GM18873 (cell line): ENCODE results near the gene PEX7.
"Not testable (repeated sequence)": the region's sequence is repeated elsewhere in the genome, so short reads cannot be mapped to it uniquely, and the experiment has no call there.

Experiments
- ATAC-seq: cut with Tn5 transposase; IDR thresholded peaks from one replicate; pipeline ENCODE4 v1.9.1; 2021; ENCODE audit warnings: mild to moderate bottlenecking, moderate library complexity, moderate number of reproducible peaks; ENCODE audit not compliant: unreplicated experiment, low FRiP score

PEX7 gene

GRCh38 chr6:136831873-136832562 is 9.6 kb downstream of the PEX7 start:
- no peak for ATAC-seq

DNA sequence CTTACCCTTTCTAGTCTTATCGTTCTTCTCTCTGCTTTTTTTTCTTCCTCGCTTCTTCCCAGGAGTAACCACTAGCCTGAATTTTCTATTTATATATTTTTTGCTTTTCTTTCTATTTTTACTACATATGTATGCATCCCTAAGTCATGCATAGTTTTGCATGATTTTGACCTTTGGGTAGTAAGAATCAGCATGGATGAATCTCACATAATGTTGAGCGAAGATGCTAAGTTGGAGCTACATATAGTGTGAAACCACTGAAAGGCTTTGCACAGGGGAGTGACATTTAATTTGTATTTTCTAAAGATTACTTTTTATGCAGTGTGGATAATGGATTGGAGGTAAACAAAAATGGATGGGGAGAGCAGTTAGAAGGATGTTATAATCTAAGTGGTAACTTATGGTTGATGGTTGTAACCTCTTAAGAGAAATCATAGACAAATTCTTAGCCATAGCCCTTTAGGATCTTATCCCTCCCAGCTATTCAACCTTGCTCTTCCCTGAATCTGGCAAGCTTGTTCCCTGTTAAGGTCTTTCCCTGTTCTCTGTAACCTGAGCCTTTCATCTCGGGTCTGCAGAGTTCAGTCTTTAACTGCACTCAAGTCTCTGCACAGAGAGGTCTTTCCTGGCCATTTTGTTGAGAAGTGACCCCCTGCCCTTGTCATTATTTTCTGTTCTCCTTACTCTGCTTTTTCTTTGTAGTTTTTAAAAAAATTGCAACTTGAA is 18.0 kb downstream of the PEX7 start:
- no peak for ATAC-seq

DNA sequence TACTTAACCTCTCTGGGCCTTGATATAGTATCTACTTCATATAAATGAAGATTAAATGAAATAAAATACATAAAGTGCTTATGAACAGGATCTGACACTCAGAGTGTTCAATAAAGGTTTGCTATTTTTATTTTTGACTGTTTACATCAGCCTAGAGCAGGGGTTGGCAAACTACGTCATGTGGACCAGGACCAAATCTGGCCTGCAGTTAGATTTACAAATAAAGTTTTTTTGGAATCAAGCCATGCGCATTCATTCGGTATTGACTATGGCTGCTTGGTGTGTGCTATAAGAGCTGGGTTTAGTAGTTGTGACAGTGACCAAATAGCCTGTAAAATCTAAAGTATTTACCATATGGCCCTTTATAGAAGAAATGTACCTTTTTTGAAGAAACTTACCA is 20.8 kb downstream of the PEX7 start:
- no peak for ATAC-seq

- no peak for ATAC-seq
Measured at GRCh38 chr6:136846046-136846445, 23.7 kb downstream of the PEX7 start.

DNA sequence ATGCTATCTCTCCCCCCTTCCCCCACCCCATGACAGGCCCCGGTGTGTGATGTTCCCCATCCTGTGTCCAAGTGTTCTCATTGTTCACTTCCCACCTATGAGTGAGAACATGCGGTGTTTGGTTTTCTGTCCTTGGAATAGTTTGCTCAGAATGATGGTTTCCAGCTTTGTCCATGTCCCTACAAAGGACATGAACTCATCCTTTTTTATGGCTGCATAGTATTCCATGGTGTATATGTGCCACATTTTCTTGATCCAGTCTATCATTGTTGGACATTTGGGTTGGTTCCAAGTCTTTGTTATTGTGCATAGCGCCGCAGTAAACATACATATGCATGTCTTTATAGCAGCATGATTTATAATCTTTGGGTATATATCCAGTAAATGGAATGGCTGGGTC is 24.1 kb downstream of the PEX7 start:
- not testable (repeated sequence) for ATAC-seq

DNA sequence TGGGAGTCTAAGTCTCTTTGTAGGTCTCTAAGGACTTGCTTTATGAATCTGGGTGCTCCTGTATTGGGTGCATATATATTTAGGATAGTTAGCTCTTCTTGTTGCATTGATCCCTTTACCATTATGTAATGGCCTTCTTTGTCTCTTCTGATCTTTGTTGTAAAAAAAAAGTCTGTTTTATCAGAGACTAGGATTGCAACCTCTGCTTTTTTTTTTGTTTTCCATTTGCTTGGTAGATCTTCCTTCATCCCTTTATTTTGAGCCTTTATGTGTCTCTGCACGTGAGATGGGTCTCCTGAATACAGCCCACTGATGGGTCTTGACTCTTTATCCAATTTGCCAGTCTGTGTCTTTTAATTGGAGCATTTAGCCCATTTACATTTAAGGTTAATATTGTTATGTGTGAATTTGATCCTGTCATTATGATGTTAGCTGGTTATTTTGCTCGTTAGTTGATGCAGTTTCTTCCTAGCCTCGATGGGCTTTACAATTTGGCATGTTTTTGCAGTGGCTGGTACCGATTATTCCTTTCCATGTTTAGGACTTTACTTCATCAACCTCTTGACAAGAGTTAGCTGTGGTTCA is 27.7 kb downstream of the PEX7 start:
- not testable (repeated sequence) for ATAC-seq

- ATAC-seq = no peak
Measured at GRCh38 chr6:136859430-136859829, 37.0 kb downstream of the PEX7 start.

DNA sequence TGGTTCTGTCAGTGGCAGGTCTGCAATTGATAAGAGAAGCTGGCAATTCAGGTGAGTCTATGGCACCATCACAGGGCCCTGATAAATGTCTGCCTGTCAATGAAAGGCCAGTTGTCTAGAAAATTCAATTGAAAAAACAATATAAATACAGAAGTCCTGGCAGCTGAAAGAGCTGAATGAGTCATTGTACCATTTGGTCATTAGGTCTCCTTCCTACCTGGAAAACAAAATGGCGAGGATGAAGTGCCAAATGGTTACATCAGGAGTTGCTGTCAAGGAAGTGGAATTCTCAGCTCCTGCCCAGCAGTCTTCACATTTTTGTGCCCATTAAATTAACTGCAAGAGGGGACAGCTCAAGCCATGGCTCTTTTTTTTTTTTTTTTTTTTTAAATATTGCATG is 37.7 kb downstream of the PEX7 start:
- ATAC-seq = no peak

DNA sequence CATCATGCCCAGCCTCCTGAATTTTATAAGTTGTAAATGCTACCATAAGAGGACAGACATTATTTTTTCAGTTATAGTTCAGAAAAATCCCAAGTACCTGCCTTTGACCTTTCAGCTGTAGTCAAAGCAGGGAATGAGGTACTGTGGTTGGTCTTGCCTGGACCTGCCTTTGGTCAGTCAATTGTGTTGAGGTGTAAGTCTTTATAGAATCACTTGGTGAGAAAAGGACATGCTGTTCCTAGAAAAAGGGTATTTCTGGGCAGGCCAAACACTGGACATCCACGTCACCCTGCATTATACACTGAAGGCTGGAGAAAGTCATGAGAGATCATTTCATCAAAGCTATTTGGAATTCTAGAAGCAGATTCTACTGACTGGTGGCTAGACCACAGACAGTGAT is 40.3 kb downstream of the PEX7 start:
- ATAC-seq = no peak

DNA sequence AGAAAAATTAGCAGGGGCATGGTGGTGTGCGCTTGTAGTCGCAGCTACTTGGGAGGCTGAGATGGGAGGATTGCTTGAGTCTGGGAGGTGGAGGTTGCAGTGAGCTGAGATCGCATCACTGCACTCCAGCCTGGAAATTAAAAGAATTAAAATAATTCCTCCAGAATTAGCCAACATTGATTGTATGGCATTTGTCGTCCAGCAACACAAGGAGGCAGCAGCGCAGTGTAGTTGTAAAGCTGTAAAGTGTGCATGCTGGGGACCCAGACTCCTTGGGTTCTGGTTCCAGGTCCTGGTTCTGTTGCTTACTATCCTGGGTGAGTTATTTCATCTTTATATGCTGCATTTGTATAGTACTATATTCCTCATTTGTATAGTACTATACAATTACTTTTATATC is 41.4 kb downstream of the PEX7 start:
- no peak for ATAC-seq

GRCh38 chr6:136864676-136865075 is 42.3 kb downstream of the PEX7 start:
- no peak for ATAC-seq

DNA sequence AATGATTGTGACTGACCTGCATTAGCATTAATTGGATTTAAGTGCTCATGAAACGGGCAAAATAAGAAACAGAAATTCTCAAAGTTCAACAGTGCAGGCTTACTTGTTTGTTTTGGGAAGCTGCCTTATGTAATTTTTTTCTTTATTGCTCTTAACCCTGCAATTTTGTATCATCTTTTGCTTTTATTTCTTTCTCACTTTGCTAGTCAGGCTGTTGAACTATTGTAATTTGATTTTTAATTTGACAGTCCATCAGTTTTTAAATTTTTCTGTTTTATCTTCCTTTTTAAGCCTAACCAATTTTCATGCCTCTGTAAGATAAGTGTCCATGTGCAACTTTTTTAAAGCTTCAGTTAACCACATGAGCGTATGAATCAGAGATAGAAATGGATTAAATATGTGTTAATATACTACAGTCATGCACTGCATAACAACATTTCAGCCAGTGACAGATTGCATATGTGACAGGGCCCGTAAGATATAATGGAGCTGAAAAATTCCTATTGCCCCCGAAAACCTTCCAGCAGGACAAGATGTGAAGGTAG is 44.6 kb downstream of the PEX7 start:
- no peak for ATAC-seq

- no peak for ATAC-seq
Measured at GRCh38 chr6:136869451-136869850, 47.1 kb downstream of the PEX7 start.

GRCh38 chr6:136873748-136874147 is 51.4 kb downstream of the PEX7 start:
- ATAC-seq = no peak

DNA sequence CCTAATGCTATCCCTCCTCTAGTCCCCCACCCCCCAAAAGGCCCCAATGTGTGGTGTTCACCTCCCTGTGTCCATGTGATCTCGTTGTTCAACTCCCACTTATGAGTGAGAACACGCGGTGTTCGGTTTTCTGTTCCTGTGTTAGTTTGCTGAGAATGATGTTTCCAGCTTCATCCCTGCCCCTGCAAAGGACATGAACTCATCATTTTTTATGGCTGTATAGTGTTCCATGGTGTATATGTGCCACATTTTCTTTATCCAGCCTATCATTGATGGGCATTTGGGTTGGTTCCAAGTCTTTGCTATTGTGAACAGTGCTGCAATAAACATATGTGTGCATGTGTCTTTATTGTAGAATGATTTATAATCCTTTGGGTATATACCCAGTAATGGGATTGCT is 54.1 kb downstream of the PEX7 start:
- not testable (repeated sequence) for ATAC-seq

DNA sequence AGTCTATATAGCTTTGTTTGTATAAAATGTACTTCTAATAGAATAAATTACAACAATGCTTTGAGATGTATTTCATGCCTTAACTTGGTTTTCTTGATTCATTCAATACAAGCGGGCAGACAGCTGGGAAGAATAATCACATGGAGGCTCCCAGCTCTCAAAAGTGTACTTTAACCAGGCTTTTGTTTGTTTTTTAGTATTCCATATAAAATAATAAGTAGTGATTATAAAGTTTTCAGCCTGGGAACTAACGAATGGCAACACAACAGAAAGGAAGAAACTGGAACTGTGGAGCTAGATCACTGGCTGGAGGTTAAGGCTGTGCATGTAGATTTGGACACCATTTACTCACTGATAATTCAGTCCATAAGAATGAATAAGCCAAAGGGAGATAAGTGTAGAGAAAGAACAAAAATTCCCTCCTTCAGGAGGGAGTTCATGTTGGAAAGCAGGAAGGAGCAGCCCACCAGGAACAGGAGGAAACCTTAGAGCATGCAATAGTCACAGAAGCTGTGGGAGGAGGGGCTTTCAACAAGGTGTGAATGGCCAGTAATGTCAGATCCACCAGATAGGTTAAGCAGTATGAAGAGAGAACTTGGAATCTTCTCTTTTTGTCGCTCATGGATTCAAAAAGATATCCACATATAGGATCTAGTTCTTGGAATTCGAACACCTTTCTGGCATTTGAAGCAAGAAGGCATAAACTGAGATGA is 58.5 kb downstream of the PEX7 start:
- ATAC-seq = no peak

GRCh38 chr6:136886091-136886490 is 63.7 kb downstream of the PEX7 start:
- ATAC-seq = no peak

DNA sequence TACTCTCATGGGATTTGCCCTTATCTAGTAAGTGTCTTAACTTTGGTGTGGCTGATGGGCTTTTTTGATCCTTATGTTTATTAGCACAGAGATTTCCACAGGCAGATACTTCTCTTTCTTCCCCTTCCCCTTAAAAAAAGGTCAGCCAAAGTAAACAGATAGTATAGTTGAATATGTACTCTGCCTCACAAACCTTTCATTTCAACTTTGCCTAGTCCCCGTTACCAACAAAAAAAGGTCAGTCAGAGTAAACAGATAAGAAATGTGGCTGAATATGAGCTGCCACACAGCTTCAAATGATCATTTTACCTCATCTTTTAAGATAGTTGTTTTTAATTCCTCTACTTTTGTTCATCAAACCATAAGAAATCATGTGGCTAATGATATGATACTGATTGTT is 65.6 kb downstream of the PEX7 start:
- no peak for ATAC-seq

DNA sequence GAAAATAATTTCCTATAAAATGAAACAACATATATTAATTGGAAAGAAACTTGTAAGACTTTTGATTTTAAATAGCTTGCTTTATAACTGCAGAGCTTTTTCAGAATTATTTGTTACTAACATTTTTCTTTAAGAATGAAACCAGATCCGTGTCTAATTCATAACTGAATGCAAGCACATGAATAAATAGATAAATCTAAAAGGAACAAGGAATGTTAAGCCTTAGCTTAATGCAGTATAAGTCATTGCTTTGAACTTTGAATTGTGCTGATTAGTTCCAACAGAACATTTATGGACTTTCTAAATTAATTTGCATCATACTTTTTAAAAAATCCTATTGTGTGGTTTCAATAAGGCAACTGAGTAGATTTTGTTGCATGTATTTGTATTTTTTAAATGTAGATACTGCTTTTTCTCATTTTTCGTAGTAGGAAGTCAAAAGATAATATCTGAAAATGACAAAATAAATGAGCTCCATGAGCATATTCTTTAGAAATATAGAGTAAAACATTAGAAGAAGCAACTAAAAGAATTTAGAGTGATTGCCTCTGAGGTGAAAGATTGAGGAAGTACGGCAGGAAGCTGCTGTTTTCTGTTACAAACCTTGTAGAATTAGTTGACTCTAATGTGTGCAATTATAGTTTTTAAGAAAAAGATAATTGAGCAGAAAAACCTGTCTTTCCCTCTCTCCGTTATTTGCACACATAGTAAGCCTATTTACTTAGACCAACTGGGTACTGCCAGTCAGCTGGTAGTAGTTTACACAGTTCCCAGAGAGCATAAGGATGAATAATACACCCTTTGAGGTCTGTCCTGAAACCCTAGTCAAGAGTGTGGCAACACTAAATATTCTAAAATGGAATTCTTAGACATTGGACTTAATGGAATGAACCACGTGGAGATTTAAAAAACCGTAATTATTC is 67.1 kb downstream of the PEX7 start:
- no peak for ATAC-seq
